ENCODE results near the gene CD300E.

- TF ChIP-seq POLR2AphosphoS5 (IDR thresholded peaks at IDR 0.05; ENCODE audit: low read depth, low read length), result no peak
- no peak for TF ChIP-seq CTCF (IDR thresholded peaks at IDR 0.05 in 2 of 3, conservative IDR thresholded peaks at IDR 0.05 in 1 of 3; ENCODE audit: borderline replicate concordance in 1 of 3, insufficient read depth in 1 of 3, low read depth in 2 of 3, low read length in 2 of 3)
- TF ChIP-seq REST (IDR thresholded peaks at IDR 0.05; ENCODE audit: low read depth), result no peak
- no peak for TF ChIP-seq EZH2 (IDR thresholded peaks at IDR 0.05)
- no peak for TF ChIP-seq ZBTB33 (IDR thresholded peaks at IDR 0.05; ENCODE audit: extremely low read depth, insufficient replicate concordance, low read length)
- no peak for TF ChIP-seq YY1 (IDR thresholded peaks at IDR 0.05; ENCODE audit: extremely low read depth, insufficient replicate concordance, low read depth, low read length)
- TF ChIP-seq POLR2A (IDR thresholded peaks at IDR 0.05; ENCODE audit: borderline replicate concordance, extremely low read depth, insufficient read depth, insufficient read length), result no peak
Measured at GRCh38 chr17:74565126-74565525, 58.4 kb downstream of the CD300E start.

Data from HCT116 (cell line).